IMR-90 (cell line): Measurements from ENCODE around the gene ARHGAP11A. TPM values are rescaled to one million over a fixed set of nuclear protein-coding genes. Genes with fewer than 3 reads are reported as not detected.
"Not testable (repeated sequence)": the region's sequence is repeated elsewhere in the genome, so short reads cannot be mapped to it uniquely, and the experiment has no call there.

Experiments
- ATAC-seq: fragments of 200-7000 bp; cut with Tn5 transposase; 2 replicates; pipeline ENCODE4 v1.9.1; 2020; ENCODE audit warnings: low read depth, mild to moderate bottlenecking, moderate library complexity
- BruUV-seq: library from RNA; stranded (reverse); fragments of 400-500 nt; replicated peaks from 2 replicates; lab custom pipeline; 2021; lab: Mats Ljungman, UMichigan
- CTCF ChIA-PET: fragments of 300-600 bp; formaldehyde crosslinking; extraction: SDS; loops from one replicate; lab custom pipeline; 2021; ENCODE audit warnings: antibody characterized with exemption; lab: Yijun Ruan, JAX
- POLR2A ChIA-PET: fragments of 300-600 bp; sonication (Branson Sonifier 250); formaldehyde crosslinking; loops from one replicate; lab custom pipeline; 2022; ENCODE audit warnings: antibody characterized with exemption; ENCODE audit not compliant: unreplicated experiment; lab: Charles Lee
- DNase-seq: peaks from one replicate; pipeline ENCODE4 v3.0.0; 2013
- H2AFZ ChIP-seq: replicated peaks from 2 replicates; pipeline ENCODE3; 2013; ENCODE audit warnings: low read length, mild to moderate bottlenecking; ENCODE audit not compliant: poor library complexity
- H2AK5ac ChIP-seq: 2 replicates; pipeline ENCODE4 v1.6.1; 2013; ENCODE audit warnings: low read depth, low read length, inconsistent platforms
- H2AK9ac ChIP-seq: replicated peaks from 2 replicates; pipeline ENCODE3; 2013; ENCODE audit warnings: mild to moderate bottlenecking, low read depth, low read length, moderate library complexity; ENCODE audit not compliant: poor library complexity
- H2BK120ac ChIP-seq: 2 replicates; pipeline ENCODE4 v1.6.1; 2013; ENCODE audit warnings: low read depth, low read length, inconsistent platforms
- H2BK15ac ChIP-seq: 3 replicates; pipeline ENCODE4 v1.6.1; 2013; ENCODE audit warnings: low read depth, low read length, inconsistent platforms
- H2BK20ac ChIP-seq: 2 replicates; pipeline ENCODE4 v1.6.1; 2013; ENCODE audit warnings: low read depth, mild to moderate bottlenecking, inconsistent platforms, low read length, moderate library complexity
- H2BK5ac ChIP-seq: 2 replicates; pipeline ENCODE4 v1.6.1; 2013; ENCODE audit warnings: mild to moderate bottlenecking, low read depth, low read length, inconsistent platforms; ENCODE audit not compliant: poor library complexity, severe bottlenecking
- H3K14ac ChIP-seq: replicated peaks from 2 replicates; pipeline ENCODE4 v1.6.1; 2013; ENCODE audit warnings: low read depth, low read length, inconsistent platforms
- H3K18ac ChIP-seq: 2 replicates; pipeline ENCODE4 v1.6.1; 2013; ENCODE audit warnings: low read depth, low read length, control low read depth
- H3K23ac ChIP-seq: 2 replicates; pipeline ENCODE4 v1.6.1; 2013; ENCODE audit warnings: low read depth, low read length, inconsistent platforms
- H3K27ac ChIP-seq: 2 replicates; pipeline ENCODE4 v1.5.1; 2013; ENCODE audit warnings: mild to moderate bottlenecking, control low read depth, low read length; ENCODE audit not compliant: insufficient read depth
- H3K27me3 ChIP-seq: 2 replicates; pipeline ENCODE4 v1.6.1; 2013; ENCODE audit warnings: low read length; ENCODE audit not compliant: control insufficient read depth, insufficient read depth
- H3K36me3 ChIP-seq: 2 replicates; pipeline ENCODE4 v1.6.1; 2013; ENCODE audit warnings: low read length, mixed read lengths; ENCODE audit not compliant: control insufficient read depth, insufficient read depth
- H3K4ac ChIP-seq: 2 replicates; pipeline ENCODE4 v1.6.1; 2013; ENCODE audit warnings: low read depth, low read length, inconsistent platforms
- H3K4me1 ChIP-seq: 2 replicates; pipeline ENCODE4 v1.6.1; 2013; ENCODE audit warnings: low read length, mixed read lengths; ENCODE audit not compliant: control insufficient read depth, insufficient read depth
- H3K4me2 ChIP-seq: 2 replicates; pipeline ENCODE4 v1.6.1; 2013; ENCODE audit warnings: low read depth, mild to moderate bottlenecking, control low read depth, low read length, moderate library complexity
- H3K4me3 ChIP-seq: 2 replicates; pipeline ENCODE4 v1.5.1; 2013; ENCODE audit warnings: low read depth, mild to moderate bottlenecking, control low read depth, low read length, moderate library complexity; ENCODE audit not compliant: insufficient read depth
- H3K56ac ChIP-seq: 2 replicates; pipeline ENCODE4 v1.6.1; 2013; ENCODE audit warnings: low read length, inconsistent platforms; ENCODE audit not compliant: insufficient read depth; ENCODE audit errors: extremely low read depth
- H3K79me1 ChIP-seq, 2 experiments: 2 replicates each; pipeline ENCODE4 v1.6.1; 2013; ENCODE audit warnings: low read length in 2 of 2, inconsistent platforms in 1 of 2, low read depth in 1 of 2
- H3K9ac ChIP-seq: 2 replicates; pipeline ENCODE4 v1.6.1; 2013; ENCODE audit warnings: low read depth, low read length, control low read depth
- H3K9me1 ChIP-seq: 2 replicates; pipeline ENCODE4 v1.6.1; 2013; ENCODE audit warnings: low read length, inconsistent platforms; ENCODE audit not compliant: insufficient read depth
- H3K9me3 ChIP-seq: 2 replicates; pipeline ENCODE4 v1.6.1; 2013; ENCODE audit warnings: low read length; ENCODE audit not compliant: control insufficient read depth, insufficient read depth
- H4K20me1 ChIP-seq: 2 replicates; pipeline ENCODE4 v1.6.1; 2013; ENCODE audit warnings: low read length, inconsistent platforms; ENCODE audit not compliant: insufficient read depth
- H4K5ac ChIP-seq: 2 replicates; pipeline ENCODE4 v1.6.1; 2013; ENCODE audit warnings: mild to moderate bottlenecking, low read depth, low read length, control low read depth
- H4K8ac ChIP-seq, 2 experiments: 2 replicates each; pipeline ENCODE4 v1.6.1; 2013; ENCODE audit warnings: low read depth in 2 of 2, low read length in 2 of 2, control low read depth in 1 of 2, inconsistent platforms in 1 of 2
- H4K91ac ChIP-seq: 2 replicates; pipeline ENCODE4 v1.6.1; 2013; ENCODE audit warnings: low read depth, low read length, inconsistent platforms; ENCODE audit not compliant: insufficient read depth
- RAD21 ChIP-seq: IDR thresholded peaks from 2 replicates; pipeline ENCODE4 v1.6.1; 2012; ENCODE audit warnings: low read length, improper control_type of control experiment
- WGBS, 2 experiments: methylation state at CpG; one replicate each; pipeline versions ENCODE4 v1.1.5 to v1.1.7; 2013; ENCODE audit warnings: missing lambda C conversion rate in 2 of 2; ENCODE audit not compliant: insufficient read length in 1 of 2; ENCODE audit errors: extremely low coverage in 2 of 2; 5-methylcytosine and 5-hydroxymethylcytosine counted together
- dilution Hi-C: fragments of 300-500 bp; cut with HindIII; formaldehyde crosslinking; loops from one replicate; pipeline ENCODE4 v1.14.3; 2018; ENCODE audit warnings: low sequenced_read_pairs; ENCODE audit not compliant: unreplicated experiment
- in situ Hi-C: fragments of 300-500 bp; cut with MboI; formaldehyde crosslinking; loops from 3 replicates; pipeline ENCODE4 v1.14.3; 2019; ENCODE audit warnings: low sequenced_read_pairs, inconsistent platforms, mixed read lengths
- intact Hi-C: fragments of 100-400 bp; cut with micrococcal nuclease; formaldehyde crosslinking; loops from 2 replicates; pipeline ENCODE4 v1.10.0; 2022
- polyA plus RNA-seq, 3 experiments: library from polyadenylated mRNA; depleted of rRNA; stranded (reverse); fragments of >200 nt; gene quantifications; 2 replicates each; pipeline ENCODE4 v1.2.3, GENCODE V29; 2012; ENCODE audit warnings: low replicate concordance in 1 of 3
- total RNA-seq: library from RNA; depleted of rRNA; stranded (reverse); fragments of >200 nt; gene quantifications from 2 replicates; pipeline ENCODE4 v1.2.3, GENCODE V29; 2012

The ARHGAP11A gene
- total and polyA plus RNA-seq, 2 of the 4 experiments (the other 2 are of a cell fraction): 9.9 to 29.0 TPM

GRCh38 chr15:32610719-32611118 is 4.6 kb upstream of the ARHGAP11A start:
- H2BK5ac ChIP-seq, dilution Hi-C loops, POLR2A ChIA-PET, H3K14ac ChIP-seq, CTCF ChIA-PET, H3K9ac ChIP-seq, H4K20me1 ChIP-seq, H4K5ac ChIP-seq, H3K4me3 ChIP-seq, H2BK120ac ChIP-seq, H3K9me3 ChIP-seq, H2AK9ac ChIP-seq, H2AFZ ChIP-seq, H3K4ac ChIP-seq, H2AK5ac ChIP-seq, H3K27me3 ChIP-seq, H4K91ac ChIP-seq, in situ Hi-C loops, H3K9me1 ChIP-seq, H2BK15ac ChIP-seq, H3K56ac ChIP-seq, ATAC-seq, H4K8ac ChIP-seq, BruUV-seq, H2BK20ac ChIP-seq, H3K23ac ChIP-seq, intact Hi-C loops, H3K36me3 ChIP-seq, H3K27ac ChIP-seq, H3K18ac ChIP-seq, H3K4me1 ChIP-seq, H3K4me2 ChIP-seq, H3K79me1 ChIP-seq: not testable (repeated sequence)
- 0 out of 2 replicates have a peak, but pooled peaks have one; percentile 11 for TF ChIP-seq RAD21
- peak; percentile 49 for DNase-seq
- WGBS, 2 experiments: no CpG with 5 or more reads among the region's 3 CpGs

- H3K4me2 ChIP-seq: peak overlapping the region; percentile 81
- H3K18ac ChIP-seq: 0 out of 2 replicates have a peak overlapping the region, but pooled peaks have one; percentile 95
- CTCF ChIA-PET, POLR2A ChIA-PET, DNase-seq, H3K9me3 ChIP-seq, intact Hi-C loops, in situ Hi-C loops, H3K79me1 ChIP-seq, H3K36me3 ChIP-seq, dilution Hi-C loops, H3K9me1 ChIP-seq, H2AK9ac ChIP-seq, H2BK15ac ChIP-seq, BruUV-seq, H2AK5ac ChIP-seq, H3K23ac ChIP-seq, H2AFZ ChIP-seq, H3K27me3 ChIP-seq, H4K20me1 ChIP-seq, H3K4me1 ChIP-seq: not testable (repeated sequence)
- H4K91ac ChIP-seq: peak overlapping the region; percentile 75
- peak; percentile 46 for ATAC-seq
- WGBS, 2 experiments: no CpG with 5 or more reads among the region's 16 CpGs
- H4K8ac ChIP-seq: peak overlapping the region; percentile 94 to 97
- H2BK120ac ChIP-seq: peak overlapping the region; percentile 92
- peak overlapping the region; percentile 61 for H3K4ac ChIP-seq
- peak overlapping the region; percentile 100 for H3K4me3 ChIP-seq
- H2BK20ac ChIP-seq: 0 out of 2 replicates have a peak overlapping the region, but pooled peaks have one; percentile 35
- H3K14ac ChIP-seq: peak overlapping the region; percentile 43; the same call in 1 of the 2 replicates
- peak overlapping the region; percentile 99 for H3K27ac ChIP-seq
- H4K5ac ChIP-seq: peak overlapping the region; percentile 94; the same call in 1 of the 2 replicates
- peak overlapping the region; percentile 97 for H3K56ac ChIP-seq
- peak overlapping the region; percentile 98 for H3K9ac ChIP-seq
- H2BK5ac ChIP-seq: peak overlapping the region; percentile 95
These were observed 623 bp upstream of the ARHGAP11A start for GRCh38 chr15:32614712-32615050.
